GM12892 (cell line): ENCODE results near the gene KLHL4.
"Not testable (repeated sequence)": the region's sequence is repeated elsewhere in the genome, so short reads cannot be mapped to it uniquely, and the experiment has no call there.

Source experiments
- DNase-seq: peaks from one replicate; pipeline ENCODE4 v3.0.0; 2011; ENCODE audit not compliant: insufficient read length
- FAIRE-seq: peaks from 2 replicates; lab custom pipeline; 2011; peaks lifted over from hg19 to GRCh38; lab: Jason Lieb, UNC
- POLR2A ChIP-seq: IDR thresholded peaks from 2 replicates; pipeline ENCODE4 v1.6.1; 2011; ENCODE audit warnings: low read depth, low read length, control low read depth
- POLR2AphosphoS5 ChIP-seq: IDR thresholded peaks from 2 replicates; pipeline ENCODE4 v1.6.1; 2011; ENCODE audit warnings: low read depth, low read length, control low read depth
- TAF1 ChIP-seq: IDR thresholded peaks from 2 replicates; pipeline ENCODE4 v1.6.1; 2011; ENCODE audit warnings: low read depth, mild to moderate bottlenecking, control low read depth, low read length, borderline replicate concordance

KLHL4 gene

DNA sequence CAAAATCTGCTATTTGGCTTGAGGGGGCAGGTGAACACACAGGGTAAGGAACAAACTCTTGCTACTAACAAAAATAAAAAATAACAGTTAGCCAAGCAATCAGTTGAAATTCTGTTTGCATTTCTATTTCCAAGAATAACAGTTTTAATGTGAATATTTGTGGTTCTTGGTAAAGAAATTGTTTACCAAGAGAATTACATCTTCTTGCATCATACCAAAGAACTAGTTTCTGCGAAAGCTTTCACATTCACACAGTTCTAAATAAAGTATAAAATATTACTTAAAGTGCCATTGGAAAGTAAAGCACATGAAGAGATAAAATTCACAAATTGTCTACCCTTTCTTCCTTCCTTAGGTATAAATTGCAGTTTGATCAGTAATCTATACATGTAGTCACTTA is 54.4 kb downstream of the KLHL4 start:
- no peak for DNase-seq
- FAIRE-seq, result no peak
- TF ChIP-seq TAF1 (no peak), POLR2A (no peak), POLR2AphosphoS5 (no peak)

DNA sequence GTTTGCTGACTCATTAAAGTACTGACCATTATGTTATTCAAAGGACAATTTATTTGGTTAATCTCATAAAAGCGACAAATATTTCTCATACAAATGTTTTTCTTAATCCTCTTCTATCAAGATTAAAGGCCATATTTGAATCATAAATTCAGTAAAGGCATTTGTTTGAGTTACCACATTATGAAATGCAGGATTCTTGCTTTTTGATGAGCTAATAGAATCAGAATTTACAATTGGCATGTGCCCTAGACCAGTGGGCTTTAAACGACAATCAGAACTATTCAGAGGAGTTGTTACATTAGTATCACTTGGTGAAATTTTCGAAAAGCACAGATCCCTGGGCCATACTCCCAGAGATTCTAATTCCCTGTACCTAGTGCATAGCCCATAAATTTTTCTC is 55.3 kb downstream of the KLHL4 start:
- no peak for FAIRE-seq
- TF ChIP-seq TAF1 (no peak), POLR2A (no peak)
- no peak for DNase-seq

DNA sequence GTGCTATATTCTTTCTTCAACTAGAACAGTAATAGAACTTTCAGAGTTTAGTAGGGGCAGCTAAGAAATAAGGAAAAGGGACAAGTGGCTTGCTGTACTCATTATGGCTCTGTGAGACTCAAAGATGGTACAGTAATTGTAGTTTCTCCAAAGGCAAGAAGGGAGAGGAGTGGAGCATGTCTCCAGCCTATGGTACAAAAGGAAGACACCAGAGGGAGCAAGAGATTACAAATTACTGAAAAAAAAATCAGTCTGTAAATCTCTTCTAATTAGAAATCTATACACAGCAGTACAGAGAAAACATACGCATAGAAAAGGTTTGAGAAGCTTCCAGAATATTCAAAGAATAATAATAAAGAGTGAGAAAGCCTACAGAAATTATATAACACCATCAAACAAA is 61.4 kb downstream of the KLHL4 start:
- no peak for DNase-seq
- no peak for FAIRE-seq
- TF ChIP-seq TAF1 (no peak), POLR2AphosphoS5 (no peak), POLR2A (no peak)

DNA sequence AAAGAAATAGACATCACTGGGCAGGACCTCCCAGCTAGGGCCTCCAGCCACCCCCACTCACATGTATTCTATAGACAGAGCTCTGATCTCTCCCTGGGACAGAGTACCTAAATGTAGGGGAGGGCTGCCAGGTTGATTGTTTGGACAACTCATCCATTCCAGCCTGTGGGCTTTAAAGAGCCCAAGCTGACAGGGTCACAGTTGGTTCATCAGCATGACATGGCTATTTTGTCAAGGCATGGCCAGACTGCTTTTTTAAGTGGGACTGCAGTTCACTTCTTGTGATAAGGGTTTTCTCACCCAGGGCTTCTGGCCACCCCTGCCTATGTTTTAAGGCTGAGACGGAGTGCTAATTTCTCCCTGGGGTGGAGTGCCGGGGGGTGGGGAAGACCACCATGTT is 63.3 kb downstream of the KLHL4 start:
- FAIRE-seq, result no peak
- no peak for DNase-seq
- TF ChIP-seq POLR2A, result no peak
- no peak for TF ChIP-seq POLR2AphosphoS5
- TF ChIP-seq TAF1, result no peak

DNA sequence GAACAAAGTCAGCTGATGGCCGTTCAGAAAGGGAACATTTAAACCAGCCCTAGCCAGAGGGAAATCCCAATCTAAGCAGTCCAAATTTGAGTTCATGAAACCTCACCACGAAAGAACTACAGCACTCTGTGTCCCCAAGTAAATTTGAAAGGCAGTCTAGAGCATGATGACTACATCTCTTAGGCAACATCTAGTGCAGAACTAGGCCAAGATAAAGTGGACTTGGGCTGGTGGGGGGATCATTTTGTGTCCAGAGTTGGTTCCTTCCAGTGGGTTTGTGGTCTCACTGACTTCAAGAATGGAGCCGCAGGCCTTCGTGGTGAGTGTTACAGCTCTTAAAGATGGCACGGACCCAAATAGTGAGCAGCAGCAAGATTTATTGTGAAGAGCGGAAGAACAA is 64.9 kb downstream of the KLHL4 start:
- no peak for DNase-seq
- TF ChIP-seq POLR2A, result no peak
- TF ChIP-seq TAF1, result no peak
- TF ChIP-seq POLR2AphosphoS5, result no peak
- FAIRE-seq, result no peak

DNA sequence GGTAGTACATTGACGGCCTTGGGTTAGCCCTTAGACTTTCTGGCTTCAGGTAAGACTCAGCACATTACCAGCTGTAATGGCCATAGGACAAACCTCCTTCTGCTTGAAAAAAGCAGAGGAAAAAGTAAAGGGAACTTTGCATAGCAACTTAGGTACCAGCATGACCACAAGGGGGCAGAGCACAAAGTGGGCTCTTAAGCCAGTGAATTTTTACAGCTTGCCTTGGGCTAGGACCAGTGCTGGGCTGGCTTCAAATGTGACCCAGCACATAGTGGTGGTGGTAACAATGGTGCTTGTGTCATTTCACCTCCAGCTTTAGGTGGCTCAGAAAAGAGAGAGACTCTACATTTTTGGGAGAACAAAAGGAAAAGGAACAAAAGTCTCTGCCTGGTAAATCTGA is 66.1 kb downstream of the KLHL4 start:
- FAIRE-seq (peak; percentile 21), DNase-seq (no peak)
- no peak for TF ChIP-seq TAF1
- TF ChIP-seq POLR2AphosphoS5, result no peak
- TF ChIP-seq POLR2A, result no peak

DNA sequence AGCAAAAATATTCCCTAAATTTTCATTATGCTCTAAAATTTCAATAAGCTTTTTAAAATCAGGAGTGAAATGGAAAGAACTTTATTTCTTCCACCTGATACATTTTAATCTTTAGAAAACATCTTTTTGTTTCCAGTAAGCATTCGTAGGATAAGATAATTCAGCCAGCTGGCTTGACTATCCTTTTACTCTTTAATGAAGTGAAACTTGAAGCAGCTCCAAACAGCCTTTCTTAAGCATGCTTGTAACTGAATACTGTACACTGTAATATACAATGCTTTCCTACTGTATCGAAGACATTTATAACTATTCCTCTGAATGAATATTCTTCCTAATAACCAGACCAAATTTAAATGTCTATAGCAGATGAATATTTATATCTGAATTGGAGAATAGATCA is 98.8 kb downstream of the KLHL4 start:
- FAIRE-seq (no peak), DNase-seq (no peak)
- TF ChIP-seq POLR2AphosphoS5 (no peak), TAF1 (no peak), POLR2A (no peak)

DNA sequence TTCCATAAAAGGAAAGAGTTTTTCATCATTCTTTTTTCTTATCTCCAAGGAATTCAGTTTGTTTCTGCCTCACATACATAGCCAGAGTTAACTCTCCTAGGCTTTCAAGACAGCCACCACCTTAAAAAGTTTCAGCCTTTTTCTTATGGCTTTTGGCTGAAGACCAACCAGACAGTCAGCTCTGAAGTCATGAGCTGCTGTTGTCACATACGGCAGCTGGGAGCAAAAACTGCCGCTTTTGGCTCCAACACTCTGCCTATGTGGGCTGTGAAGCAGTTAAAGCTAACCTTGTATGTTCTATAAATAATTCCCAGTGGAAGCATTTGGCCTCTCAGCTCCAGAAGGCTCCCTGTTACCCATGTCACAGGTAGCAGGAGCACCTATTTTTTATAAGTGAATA is 104.1 kb downstream of the KLHL4 start:
- no peak for DNase-seq
- TF ChIP-seq POLR2AphosphoS5 (no peak), POLR2A (no peak), TAF1 (no peak)
- FAIRE-seq, result no peak

DNA sequence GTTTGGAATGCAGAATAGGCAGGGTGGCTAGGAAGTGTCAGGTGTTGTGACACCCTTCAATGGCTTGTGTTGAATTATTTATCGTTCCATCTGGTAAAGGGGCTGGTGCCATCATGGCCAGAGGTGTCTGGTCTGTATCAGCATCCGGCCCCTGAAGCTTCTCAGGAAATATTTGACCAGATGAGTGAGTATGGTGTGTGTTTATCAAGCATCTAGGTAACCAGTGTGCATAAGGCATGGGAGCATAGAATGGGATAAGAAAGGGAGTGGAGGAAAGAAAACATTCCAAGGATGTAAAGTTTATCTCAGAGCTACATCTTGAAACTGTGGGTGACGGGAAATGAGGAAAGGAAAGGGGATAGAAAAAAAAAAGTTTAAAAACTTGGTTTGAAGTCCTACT is 109.4 kb downstream of the KLHL4 start:
- no peak for TF ChIP-seq POLR2A
- TF ChIP-seq TAF1, result no peak
- TF ChIP-seq POLR2AphosphoS5, result no peak
- DNase-seq (no peak), FAIRE-seq (no peak)

DNA sequence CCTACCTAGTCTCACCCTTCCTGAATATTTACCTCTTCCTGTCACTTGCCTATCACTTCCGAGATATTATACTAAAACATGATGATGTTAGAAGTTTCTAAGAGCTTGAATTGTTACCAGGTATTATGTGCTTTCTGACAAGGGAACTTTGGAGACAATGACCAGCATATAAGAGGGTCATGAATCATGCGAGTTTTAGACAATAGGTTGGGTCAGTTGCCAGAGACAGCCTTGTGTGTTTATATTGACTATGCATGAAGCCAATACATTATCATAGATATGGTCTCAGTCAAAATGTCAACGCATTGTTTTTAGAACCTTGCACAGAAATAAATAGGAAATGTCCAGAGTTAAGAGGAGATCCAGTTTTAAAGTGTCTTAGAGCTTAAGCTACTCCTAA is 116.8 kb downstream of the KLHL4 start:
- TF ChIP-seq TAF1, result no peak
- TF ChIP-seq POLR2AphosphoS5, result no peak
- TF ChIP-seq POLR2A, result no peak
- FAIRE-seq (no peak), DNase-seq (no peak)

DNA sequence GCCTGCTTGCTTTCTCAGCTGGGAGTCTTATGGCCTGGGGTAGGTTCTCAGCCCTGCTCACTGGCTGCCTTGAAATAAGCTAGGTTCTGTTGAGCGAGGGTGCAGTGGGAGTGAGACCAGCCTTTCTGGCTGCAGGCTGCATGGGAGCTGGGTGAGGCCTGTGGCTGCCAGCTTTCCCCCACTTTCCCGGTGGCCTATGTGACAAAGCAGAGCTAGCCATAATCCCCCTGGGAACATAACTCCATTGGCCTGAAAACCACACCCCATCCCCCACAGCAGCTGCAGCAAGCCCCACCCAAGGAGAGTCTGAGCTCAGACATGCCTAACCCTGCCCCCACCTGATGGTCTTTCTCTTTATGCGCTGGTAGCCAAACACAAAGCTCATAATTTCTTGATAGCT is 118.9 kb downstream of the KLHL4 start:
- FAIRE-seq (no peak), DNase-seq (no peak)
- TF ChIP-seq POLR2AphosphoS5, result no peak
- no peak for TF ChIP-seq POLR2A
- no peak for TF ChIP-seq TAF1

DNA sequence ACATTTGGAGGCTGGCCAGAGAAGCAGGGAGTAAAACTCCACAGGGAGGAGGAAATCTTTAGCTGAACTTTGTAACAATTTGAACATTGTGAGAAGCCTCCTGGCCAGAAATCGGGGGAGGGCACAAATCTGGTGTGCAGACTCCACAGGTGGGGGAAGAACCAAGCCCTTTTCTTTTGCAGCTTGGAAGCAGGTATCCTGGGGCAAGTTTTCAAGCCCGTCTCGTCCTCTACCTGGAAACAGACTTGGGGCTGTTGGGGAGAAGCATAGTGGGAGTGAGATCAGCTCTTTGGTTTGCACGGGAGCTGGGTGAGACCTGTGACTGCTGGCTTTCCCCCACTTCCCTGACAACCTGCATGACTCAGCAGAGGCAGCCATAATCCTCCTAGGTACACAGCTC is 123.8 kb downstream of the KLHL4 start:
- not testable (repeated sequence) for DNase-seq, FAIRE-seq

DNA sequence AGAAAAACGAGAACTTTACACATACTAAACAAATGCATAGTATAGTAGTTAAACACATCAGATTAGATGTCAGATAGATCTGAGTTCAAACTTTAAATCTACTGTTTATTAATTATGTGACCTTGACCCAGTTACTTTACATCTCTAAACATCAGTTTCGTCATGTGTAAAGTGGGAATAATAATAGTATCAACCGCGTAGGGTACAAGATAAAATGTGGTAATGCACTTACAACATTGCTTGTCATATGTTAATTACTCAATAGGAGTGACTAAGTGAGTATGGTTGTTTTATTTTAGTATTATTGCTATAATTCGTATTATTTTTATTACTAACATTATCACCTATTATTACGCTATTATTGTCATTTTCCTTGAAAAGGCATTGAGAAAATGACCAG is 144.2 kb downstream of the KLHL4 start:
- no peak for TF ChIP-seq POLR2A
- TF ChIP-seq TAF1, result no peak
- TF ChIP-seq POLR2AphosphoS5, result no peak
- no peak for DNase-seq
- FAIRE-seq, result no peak
